OCI-LY7 (cell line): ENCODE results near the gene LRRC59. TPM values are rescaled to one million over a fixed set of nuclear protein-coding genes. Genes with fewer than 3 reads are reported as not detected.
A peak's percentile ranks its signal among the peaks of the same experiment; 100 is the strongest.

Experiments used
- BruUV-seq: library from RNA; stranded (reverse); fragments of 400-500 nt; replicated peaks from 2 replicates; lab custom pipeline; 2021; lab: Mats Ljungman, UMichigan
- CTCF ChIA-PET: fragments of 300-600 bp; sonication (Branson Sonifier 250); formaldehyde crosslinking; loops from one replicate; lab custom pipeline; 2022; ENCODE audit warnings: antibody characterized with exemption; ENCODE audit not compliant: unreplicated experiment; lab: Charles Lee
- POLR2A ChIA-PET: fragments of 300-600 bp; sonication (Branson Sonifier 250); formaldehyde crosslinking; loops from one replicate; lab custom pipeline; 2022; ENCODE audit warnings: antibody characterized with exemption; lab: Charles Lee
- DNase-seq: peaks from one replicate; pipeline ENCODE4 v3.0.0-alpha.2; 2015; ENCODE audit warnings: low spot score
- H2AFZ ChIP-seq: fragments of 200-600 bp; sonication (generic), shearing (Covaris generic); 2 replicates; pipeline ENCODE4 v1.6.1; 2014; ENCODE audit warnings: mild to moderate bottlenecking, antibody characterized with exemption, low read length, moderate library complexity
- H3K27ac ChIP-seq: fragments of 200-600 bp; sonication (generic); 2 replicates; pipeline ENCODE4 v1.5.1; 2014; ENCODE audit warnings: mixed run types, low read depth, mild to moderate bottlenecking, moderate library complexity, low read length, inconsistent platforms; ENCODE audit not compliant: poor library complexity, severe bottlenecking
- H3K36me3 ChIP-seq: fragments of 200-600 bp; sonication (generic); 2 replicates; pipeline ENCODE4 v1.6.1; 2014; ENCODE audit warnings: mild to moderate bottlenecking, antibody characterized with exemption, low read length, moderate library complexity, mixed read lengths; ENCODE audit not compliant: insufficient read depth
- H3K4me1 ChIP-seq: fragments of 200-600 bp; sonication (generic); 2 replicates; pipeline ENCODE4 v1.5.1; 2014; ENCODE audit warnings: mild to moderate bottlenecking, low read length; ENCODE audit not compliant: insufficient read depth, poor library complexity, severe bottlenecking
- H3K4me2 ChIP-seq: fragments of 200-600 bp; sonication (generic); 2 replicates; pipeline ENCODE4 v1.6.1; 2014; ENCODE audit warnings: mild to moderate bottlenecking, low read length
- H3K4me3 ChIP-seq: fragments of 200-600 bp; sonication (generic); 2 replicates; pipeline ENCODE4 v1.5.1; 2014; ENCODE audit warnings: mild to moderate bottlenecking, low read depth, low read length; ENCODE audit not compliant: poor library complexity, severe bottlenecking
- H3K79me2 ChIP-seq: fragments of 200-600 bp; sonication (generic); 2 replicates; pipeline ENCODE4 v1.6.1; 2016; ENCODE audit warnings: low read depth, mild to moderate bottlenecking, low read length, moderate library complexity, mixed read lengths; ENCODE audit not compliant: insufficient read depth
- H3K9me2 ChIP-seq: fragments of 200-600 bp; sonication (generic); 2 replicates; pipeline ENCODE4 v1.6.1; 2016; ENCODE audit warnings: mild to moderate bottlenecking, low read length, mixed read lengths; ENCODE audit not compliant: insufficient read depth
- H3K9me3 ChIP-seq: fragments of 200-600 bp; sonication (generic); 2 replicates; pipeline ENCODE4 v1.6.1; 2014; ENCODE audit warnings: mild to moderate bottlenecking, mixed run types, low read length, mixed read lengths
- H4K20me1 ChIP-seq: fragments of 200-600 bp; sonication (generic); 2 replicates; pipeline ENCODE4 v1.6.1; 2014; ENCODE audit warnings: mild to moderate bottlenecking, antibody characterized with exemption, low read length, moderate library complexity, mixed read lengths; ENCODE audit not compliant: insufficient read depth
- EZH2phosphoT487 ChIP-seq: fragments of 200-600 bp; sonication (generic); IDR thresholded peaks from 2 replicates; pipeline ENCODE4 v1.6.1; 2018; ENCODE audit warnings: low read depth, borderline replicate concordance, mild to moderate bottlenecking, mixed run types, antibody characterized with exemption, low read length, moderate library complexity, mixed read lengths
- intact Hi-C: fragments of 100-400 bp; cut with micrococcal nuclease; formaldehyde crosslinking; loops from one replicate; pipeline ENCODE4 v1.10.0; 2022; ENCODE audit not compliant: unreplicated experiment
- total RNA-seq, 2 experiments: library from RNA; depleted of rRNA in 1 of 2; stranded (reverse); fragments of >200 nt in 1 of 2; shearing (Covaris generic) in 1 of 2; gene quantifications; 2 replicates each; pipeline ENCODE4 v1.2.3, GENCODE V29; 2014 to 2022
- TF ChIP-seq, protein P1 (sequence below): fragments of 200-600 bp; sonication (generic); conservative IDR thresholded peaks from 2 replicates; pipeline ENCODE4 v1.5.1; 2014; ENCODE audit warnings: mild to moderate bottlenecking, antibody characterized with exemption, low read length, moderate library complexity, mixed read lengths

The LRRC59 gene
- total RNA-seq, 2 experiments from 2014 or later = 87.4 to 125 TPM

GRCh38 chr17:50371526-50371925, 25.8 kb downstream of the LRRC59 start:
- Histone ChIP-seq H3K4me1 (peaks cover 15% of the 10 kb centered on the region), H3K79me2 (peaks cover 27% of the 10 kb centered on the region), H3K27ac (no peak overlapping the region), H4K20me1 (no peaks in the 10 kb centered on the region), H2AFZ (no peak overlapping the region), H3K36me3 (peaks cover 71% of the 10 kb centered on the region), H3K4me3 (peak overlapping the region; percentile 91), H3K9me2 (no peaks in the 10 kb centered on the region), H3K9me3 (no peaks in the 10 kb centered on the region), H3K4me2 (peak overlapping the region; percentile 77)
- no peak for DNase-seq
- no TSS peak for BruUV-seq
- ChIA-PET POLR2A (interaction anchor here (0.9 to 4.7 kb wide), 4 partner anchors 10 to 26 kb away, joined by 3 to 33 read pairs (median 16); partner anchors contain the start of gene LRRC59), CTCF (no interaction called here)
- no peak for TF ChIP-seq EZH2phosphoT487
- TF ChIP-seq, protein P1, sequence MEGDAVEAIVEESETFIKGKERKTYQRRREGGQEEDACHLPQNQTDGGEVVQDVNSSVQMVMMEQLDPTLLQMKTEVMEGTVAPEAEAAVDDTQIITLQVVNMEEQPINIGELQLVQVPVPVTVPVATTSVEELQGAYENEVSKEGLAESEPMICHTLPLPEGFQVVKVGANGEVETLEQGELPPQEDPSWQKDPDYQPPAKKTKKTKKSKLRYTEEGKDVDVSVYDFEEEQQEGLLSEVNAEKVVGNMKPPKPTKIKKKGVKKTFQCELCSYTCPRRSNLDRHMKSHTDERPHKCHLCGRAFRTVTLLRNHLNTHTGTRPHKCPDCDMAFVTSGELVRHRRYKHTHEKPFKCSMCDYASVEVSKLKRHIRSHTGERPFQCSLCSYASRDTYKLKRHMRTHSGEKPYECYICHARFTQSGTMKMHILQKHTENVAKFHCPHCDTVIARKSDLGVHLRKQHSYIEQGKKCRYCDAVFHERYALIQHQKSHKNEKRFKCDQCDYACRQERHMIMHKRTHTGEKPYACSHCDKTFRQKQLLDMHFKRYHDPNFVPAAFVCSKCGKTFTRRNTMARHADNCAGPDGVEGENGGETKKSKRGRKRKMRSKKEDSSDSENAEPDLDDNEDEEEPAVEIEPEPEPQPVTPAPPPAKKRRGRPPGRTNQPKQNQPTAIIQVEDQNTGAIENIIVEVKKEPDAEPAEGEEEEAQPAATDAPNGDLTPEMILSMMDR = no peak
- intact Hi-C loops = no loop called here

- BruUV-seq = no TSS peak
- Histone ChIP-seq H4K20me1 (no peaks in the 10 kb centered on the region), H3K9me3 (no peaks in the 10 kb centered on the region), H3K36me3 (peaks cover 69% of the 10 kb centered on the region), H3K9me2 (no peaks in the 10 kb centered on the region), H3K4me1 (peaks cover 15% of the 10 kb centered on the region), H3K4me2 (no peak overlapping the region), H3K79me2 (peaks cover 27% of the 10 kb centered on the region), H2AFZ (no peak overlapping the region), H3K4me3 (no peak overlapping the region), H3K27ac (no peak overlapping the region)
- CTCF ChIA-PET = no interaction called here
- DNase-seq = no peak
- POLR2A ChIA-PET = no interaction called here
- intact Hi-C loops = no loop called here
- TF ChIP-seq, protein P1 = no peak
Observed at GRCh38 chr17:50370052-50370451, 27.3 kb downstream of the LRRC59 start.

- peaks cover 10% of the 10 kb centered on the region for H3K4me1 ChIP-seq
- H3K4me3 ChIP-seq = no peak overlapping the region
- ChIA-PET CTCF (no interaction called here), POLR2A (no interaction called here)
- TF ChIP-seq EZH2phosphoT487 = no peak
- TF ChIP-seq, protein P1 = no peak
- no peaks in the 10 kb centered on the region for H3K9me3 ChIP-seq
- H4K20me1 ChIP-seq = no peaks in the 10 kb centered on the region
- DNase-seq = no peak
- peaks cover 70% of the 10 kb centered on the region for H3K36me3 ChIP-seq
- H3K4me2 ChIP-seq = no peak overlapping the region
- intact Hi-C loops = no loop called here
- no peak overlapping the region for H2AFZ ChIP-seq
- peaks cover 17% of the 10 kb centered on the region for H3K79me2 ChIP-seq
- BruUV-seq = no TSS peak
- H3K27ac ChIP-seq = no peak overlapping the region
- no peaks in the 10 kb centered on the region for H3K9me2 ChIP-seq
Observed at GRCh38 chr17:50367401-50367800, 29.9 kb downstream of the LRRC59 start.
